ENCODE data around the gene SKAP1. TPM values are rescaled to one million over a fixed set of nuclear protein-coding genes. Genes with fewer than 3 reads are reported as not detected.

Gene SKAP1
- total RNA-seq, 1 experiment from 2014 or later, result 0.31 TPM

- peak overlapping the region; percentile 95 for H3K27ac ChIP-seq
- H3K4me3 ChIP-seq, result no peak overlapping the region
- peaks cover 40% of the 10 kb centered on the region for H3F3A ChIP-seq (ENCODE audit: insufficient read depth, low read depth)
- CTCF ChIA-PET, result interaction anchor here (0.6 kb wide), 1 partner anchor 49 kb away, joined by 3 read pairs; no protein-coding TSS in a partner anchor
- no TSS peak for BruUV-seq (replicated peaks)
- no peak overlapping the region for H3K4me2 ChIP-seq
- H3K36me3 ChIP-seq (ENCODE audit: low read depth), result no peaks in the 10 kb centered on the region
- POLR2A ChIA-PET (ENCODE audit: unreplicated experiment), result interaction anchor here (0.6 to 0.7 kb wide), 2 partner anchors 129 to 211 kb away, joined by 4 read pairs; no protein-coding TSS in a partner anchor
- no peaks in the 10 kb centered on the region for H3K79me2 ChIP-seq (ENCODE audit: low read depth)
- TF ChIP-seq CTCF (conservative IDR thresholded peaks at IDR 0.05), result no peak
- no peak for TF ChIP-seq EZH2 (IDR thresholded peaks at IDR 0.05; ENCODE audit: low read depth)
- H4K20me1 ChIP-seq (ENCODE audit: insufficient read depth), result no peaks in the 10 kb centered on the region
- intact Hi-C loops (cut with micrococcal nuclease; ENCODE audit: unreplicated experiment), result no loop called here
- DNase-seq, result no peak
- peaks cover 38% of the 10 kb centered on the region for H3K4me1 ChIP-seq (replicated peaks; ENCODE audit: insufficient read depth)
- no peaks in the 10 kb centered on the region for H3K9me2 ChIP-seq (ENCODE audit: insufficient read depth)
- no peak overlapping the region for H2AFZ ChIP-seq
- H3K9me3 ChIP-seq (ENCODE audit: insufficient read depth, low read depth), result no peaks in the 10 kb centered on the region
- H3K27me3 ChIP-seq (ENCODE audit: insufficient read depth, low read depth), result no peaks in the 10 kb centered on the region
Observed at GRCh38 chr17:48470388-48471034, 40.5 kb upstream of the SKAP1 start.

GRCh38 chr17:48469227-48469626 is 39.2 kb upstream of the SKAP1 start:
- no peaks in the 10 kb centered on the region for H3K9me2 ChIP-seq (ENCODE audit: insufficient read depth)
- no peak overlapping the region for H3K4me3 ChIP-seq
- H2AFZ ChIP-seq, result no peak overlapping the region
- H3K27ac ChIP-seq, result no peak overlapping the region
- TF ChIP-seq EZH2 (IDR thresholded peaks at IDR 0.05; ENCODE audit: low read depth) (no peak), CTCF (conservative IDR thresholded peaks at IDR 0.05) (no peak)
- no peak overlapping the region for H3K4me2 ChIP-seq
- no peaks in the 10 kb centered on the region for H3K36me3 ChIP-seq (ENCODE audit: low read depth)
- CTCF ChIA-PET, result no interaction called here
- H3K9me3 ChIP-seq (ENCODE audit: insufficient read depth, low read depth), result no peaks in the 10 kb centered on the region
- no peaks in the 10 kb centered on the region for H3K27me3 ChIP-seq (ENCODE audit: insufficient read depth, low read depth)
- no peak for DNase-seq
- no TSS peak for BruUV-seq (replicated peaks)
- H3K4me1 ChIP-seq (replicated peaks; ENCODE audit: insufficient read depth), result peaks cover 37% of the 10 kb centered on the region
- H4K20me1 ChIP-seq (ENCODE audit: insufficient read depth), result no peaks in the 10 kb centered on the region
- no peaks in the 10 kb centered on the region for H3K79me2 ChIP-seq (ENCODE audit: low read depth)
- POLR2A ChIA-PET (ENCODE audit: unreplicated experiment), result no interaction called here
- intact Hi-C loops (cut with micrococcal nuclease; ENCODE audit: unreplicated experiment), result no loop called here
- H3F3A ChIP-seq (ENCODE audit: insufficient read depth, low read depth), result peaks cover 38% of the 10 kb centered on the region

- Histone ChIP-seq H2AFZ (no peak overlapping the region), H3F3A (ENCODE audit: insufficient read depth, low read depth) (peaks cover 29% of the 10 kb centered on the region), H3K79me2 (ENCODE audit: low read depth) (no peaks in the 10 kb centered on the region), H3K4me3 (no peak overlapping the region), H3K27me3 (ENCODE audit: insufficient read depth, low read depth) (no peaks in the 10 kb centered on the region), H4K20me1 (ENCODE audit: insufficient read depth) (no peaks in the 10 kb centered on the region), H3K27ac (no peak overlapping the region), H3K9me3 (ENCODE audit: insufficient read depth, low read depth) (no peaks in the 10 kb centered on the region), H3K4me1 (replicated peaks; ENCODE audit: insufficient read depth) (peaks cover 28% of the 10 kb centered on the region), H3K36me3 (ENCODE audit: low read depth) (no peaks in the 10 kb centered on the region), H3K4me2 (no peak overlapping the region), H3K9me2 (ENCODE audit: insufficient read depth) (no peaks in the 10 kb centered on the region)
- DNase-seq, result no peak
- no TSS peak for BruUV-seq (replicated peaks)
- CTCF ChIA-PET, result no interaction called here
- intact Hi-C loops (cut with micrococcal nuclease; ENCODE audit: unreplicated experiment), result no loop called here
- POLR2A ChIA-PET (ENCODE audit: unreplicated experiment), result no interaction called here
- TF ChIP-seq CTCF (conservative IDR thresholded peaks at IDR 0.05), result no peak
- TF ChIP-seq EZH2 (IDR thresholded peaks at IDR 0.05; ENCODE audit: low read depth), result no peak
Observed at GRCh38 chr17:48468299-48468698, 38.3 kb upstream of the SKAP1 start.
